ENCODE measurements around the gene SAMD10.

The SAMD10 gene

GRCh38 chr20:63958964-63959698 lies 20.3 kb downstream of the SAMD10 start:
- ATAC-seq (ENCODE audit: low read depth) (no peak), DNase-seq (ENCODE audit: low spot score in 2 of 2) (no peak)
- no peak overlapping the region for H3K27ac Mint-ChIP-seq
- H3K9me3 Mint-ChIP-seq, result no peaks in the 10 kb centered on the region
- H3K4me3 Mint-ChIP-seq, result no peak overlapping the region
- peaks cover 18% of the 10 kb centered on the region for H3K4me1 Mint-ChIP-seq
- peaks cover 9% of the 10 kb centered on the region for H3K36me3 Mint-ChIP-seq
- no peaks in the 10 kb centered on the region for H3K27me3 Mint-ChIP-seq

- Mint-ChIP-seq H3K4me3 (peak overlapping the region; percentile 47), H3K27me3 (no peaks in the 10 kb centered on the region), H3K4me1 (peaks cover 24% of the 10 kb centered on the region), H3K9me3 (no peaks in the 10 kb centered on the region), H3K27ac (no peak overlapping the region), H3K36me3 (peaks cover 9% of the 10 kb centered on the region)
- ATAC-seq (ENCODE audit: low read depth) (no peak), DNase-seq (ENCODE audit: low spot score in 2 of 2) (no peak)
These were observed 21.0 kb downstream of the SAMD10 start for GRCh38 chr20:63958471-63958870.

GRCh38 chr20:63957690-63958441 lies 21.6 kb downstream of the SAMD10 start:
- DNase-seq (ENCODE audit: low spot score in 2 of 2) (no peak), ATAC-seq (ENCODE audit: low read depth) (no peak)
- Mint-ChIP-seq H3K36me3 (peaks cover 8% of the 10 kb centered on the region), H3K27ac (no peak overlapping the region), H3K9me3 (no peaks in the 10 kb centered on the region), H3K4me1 (peaks cover 25% of the 10 kb centered on the region), H3K4me3 (peak overlapping the region; percentile 82), H3K27me3 (no peaks in the 10 kb centered on the region)

- Mint-ChIP-seq H3K36me3 (peaks cover 4% of the 10 kb centered on the region), H3K4me1 (peaks cover 28% of the 10 kb centered on the region), H3K27me3 (no peaks in the 10 kb centered on the region), H3K4me3 (peak overlapping the region; percentile 82), H3K27ac (no peak overlapping the region), H3K9me3 (no peaks in the 10 kb centered on the region)
- ATAC-seq (ENCODE audit: low read depth) (peak; percentile 15), DNase-seq (ENCODE audit: low spot score in 2 of 2) (no peak)
These were observed 22.3 kb downstream of the SAMD10 start for GRCh38 chr20:63957004-63957689.

GRCh38 chr20:63956664-63957003 lies 22.8 kb downstream of the SAMD10 start:
- DNase-seq (ENCODE audit: low spot score in 2 of 2) (no peak), ATAC-seq (ENCODE audit: low read depth) (peak; percentile 5)
- Mint-ChIP-seq H3K9me3 (no peaks in the 10 kb centered on the region), H3K27ac (peak overlapping the region; percentile 47), H3K27me3 (no peaks in the 10 kb centered on the region), H3K36me3 (peaks cover 4% of the 10 kb centered on the region), H3K4me1 (peaks cover 31% of the 10 kb centered on the region), H3K4me3 (peak overlapping the region; percentile 82)

GRCh38 chr20:63955827-63956663 lies 23.4 kb downstream of the SAMD10 start, which contains the start of gene UCKL1:
UCKL1 (minus strand) TSS chr20:63956416; CDS start chr20:63956372, 44 bp downstream.
- H3K4me1 Mint-ChIP-seq, result peaks cover 34% of the 10 kb centered on the region
- DNase-seq (ENCODE audit: low spot score in 2 of 2), result peak; percentile 86
- no peaks in the 10 kb centered on the region for H3K36me3 Mint-ChIP-seq
- H3K4me3 Mint-ChIP-seq, result peak within 1 kb of the TSS; percentile 87
- peak within 1 kb of the TSS; percentile 47 for H3K27ac Mint-ChIP-seq
- ATAC-seq (ENCODE audit: low read depth), result peak; percentile 79
- H3K9me3 Mint-ChIP-seq, result no peaks in the 10 kb centered on the region
- H3K27me3 Mint-ChIP-seq, result no peaks in the 10 kb centered on the region

- H3K27me3 Mint-ChIP-seq, result no peaks in the 10 kb centered on the region
- ATAC-seq (ENCODE audit: low read depth), result peak; percentile 2
- H3K4me1 Mint-ChIP-seq, result peaks cover 38% of the 10 kb centered on the region
- H3K4me3 Mint-ChIP-seq, result peak overlapping the region; percentile 87
- H3K27ac Mint-ChIP-seq, result peak overlapping the region; percentile 47
- H3K36me3 Mint-ChIP-seq, result no peaks in the 10 kb centered on the region
- H3K9me3 Mint-ChIP-seq, result no peaks in the 10 kb centered on the region
- peak in 1 of 2 donors; percentile 25 for DNase-seq (ENCODE audit: low spot score in 2 of 2)
These were observed 24.1 kb downstream of the SAMD10 start for GRCh38 chr20:63955281-63955826.

- peaks cover 48% of the 10 kb centered on the region for H3K4me1 Mint-ChIP-seq
These were observed 25.5 kb downstream of the SAMD10 start for GRCh38 chr20:63953764-63954429.

GRCh38 chr20:63952769-63953168 lies 26.7 kb downstream of the SAMD10 start:
- peaks cover 56% of the 10 kb centered on the region for H3K4me1 Mint-ChIP-seq
- H3K9me3 Mint-ChIP-seq, result no peaks in the 10 kb centered on the region
- H3K36me3 Mint-ChIP-seq, result no peaks in the 10 kb centered on the region
- peak overlapping the region; percentile 8 for H3K4me3 Mint-ChIP-seq
- no peak for ATAC-seq (ENCODE audit: low read depth)
- no peak for DNase-seq (ENCODE audit: low spot score in 2 of 2)
- no peak overlapping the region for H3K27ac Mint-ChIP-seq
- no peaks in the 10 kb centered on the region for H3K27me3 Mint-ChIP-seq

More at GRCh38 chr20:63953764-63954429, 25.5 kb downstream of the SAMD10 start:
- Mint-ChIP-seq H3K4me3 (peak overlapping the region; percentile 87), H3K9me3 (no peaks in the 10 kb centered on the region), H3K27ac (peak overlapping the region; percentile 51), H3K36me3 (no peaks in the 10 kb centered on the region), H3K27me3 (no peaks in the 10 kb centered on the region)
- DNase-seq (ENCODE audit: low spot score in 2 of 2), result no peak
- ATAC-seq (ENCODE audit: low read depth), result no peak

GRCh38 chr20:63952210-63952535 lies 27.3 kb downstream of the SAMD10 start:
- Mint-ChIP-seq H3K27me3 (no peaks in the 10 kb centered on the region), H3K9me3 (no peaks in the 10 kb centered on the region), H3K4me1 (peaks cover 56% of the 10 kb centered on the region), H3K36me3 (no peaks in the 10 kb centered on the region), H3K27ac (no peak overlapping the region), H3K4me3 (no peak overlapping the region)
- ATAC-seq (ENCODE audit: low read depth) (no peak), DNase-seq (ENCODE audit: low spot score in 2 of 2) (no peak)

- peak overlapping the region; percentile 38 for H3K27ac Mint-ChIP-seq
- DNase-seq (ENCODE audit: low spot score in 2 of 2) (peak in 1 of 2 donors; percentile 38), ATAC-seq (ENCODE audit: low read depth) (peak; percentile 9)
- peaks cover 57% of the 10 kb centered on the region for H3K4me1 Mint-ChIP-seq
- H3K9me3 Mint-ChIP-seq, result no peaks in the 10 kb centered on the region
- H3K36me3 Mint-ChIP-seq, result no peaks in the 10 kb centered on the region
- peak overlapping the region; percentile 75 for H3K4me3 Mint-ChIP-seq
- H3K27me3 Mint-ChIP-seq, result no peaks in the 10 kb centered on the region
These were observed 27.8 kb downstream of the SAMD10 start for GRCh38 chr20:63951398-63952209.

GRCh38 chr20:63950701-63951397 lies 28.6 kb downstream of the SAMD10 start:
- H3K36me3 Mint-ChIP-seq, result no peaks in the 10 kb centered on the region
- no peaks in the 10 kb centered on the region for H3K9me3 Mint-ChIP-seq
- no peaks in the 10 kb centered on the region for H3K27me3 Mint-ChIP-seq
- ATAC-seq (ENCODE audit: low read depth), result no peak
- H3K4me1 Mint-ChIP-seq, result peaks cover 57% of the 10 kb centered on the region
- peak overlapping the region; percentile 38 for H3K27ac Mint-ChIP-seq
- no peak for DNase-seq (ENCODE audit: low spot score in 2 of 2)
- H3K4me3 Mint-ChIP-seq, result peak overlapping the region; percentile 50
